CD14-positive monocyte (primary cell): ENCODE measurements around the gene TNNT1. TPM values are rescaled to one million over a fixed set of nuclear protein-coding genes. Genes with fewer than 3 reads are reported as not detected.

Experiments used
- DNase-seq, 3 donors: peaks; one replicate each; pipeline ENCODE4 v3.0.0-alpha.2; 2011 to 2022
- H2AFZ ChIP-seq: 2 replicates; pipeline ENCODE4 v1.6.0; 2012; ENCODE audit warnings: mild to moderate bottlenecking, low read depth, low read length, inconsistent platforms; ENCODE audit not compliant: insufficient read depth, poor library complexity, severe bottlenecking
- H3K27ac ChIP-seq, 2 donors: 1 replicate in 1 of 2; 2 replicates in 1 of 2; pipeline ENCODE4 v1.5.1; 2012 to 2013; ENCODE audit warnings: low read length in 2 of 2, control low read depth in 1 of 2, inconsistent platforms in 1 of 2, low read depth in 1 of 2, mild to moderate bottlenecking in 1 of 2
- H3K27me3 ChIP-seq, 2 donors: one replicate each; pipeline versions ENCODE4 v1.6.0 to v1.6.1; 2011 to 2013; ENCODE audit warnings: low read length in 2 of 2; ENCODE audit not compliant: control insufficient read depth in 2 of 2, insufficient read depth in 2 of 2
- H3K36me3 ChIP-seq, 2 donors: replicated peaks in 1 of 2; 1 replicate in 1 of 2; 2 replicates in 1 of 2; pipeline versions ENCODE4 v1.5.1 to v1.6.1; 2012 to 2013; ENCODE audit warnings: low read length in 2 of 2, control low read depth in 1 of 2, inconsistent platforms in 1 of 2, mild to moderate bottlenecking in 1 of 2; ENCODE audit not compliant: insufficient read depth in 2 of 2, control insufficient read depth in 1 of 2
- H3K4me1 ChIP-seq, 2 donors: 1 replicate in 1 of 2; 2 replicates in 1 of 2; pipeline versions ENCODE4 v1.5.1 to v1.6.1; 2012 to 2013; ENCODE audit warnings: low read length in 2 of 2, control low read depth in 1 of 2, inconsistent platforms in 1 of 2, mild to moderate bottlenecking in 1 of 2, moderate library complexity in 1 of 2; ENCODE audit not compliant: insufficient read depth in 2 of 2, control insufficient read depth in 1 of 2
- H3K4me2 ChIP-seq: replicated peaks from 2 replicates; pipeline ENCODE3; 2012; ENCODE audit warnings: low read length, moderate library complexity, mild to moderate bottlenecking; ENCODE audit not compliant: poor library complexity, severe bottlenecking; ENCODE audit errors: extremely low read depth
- H3K4me3 ChIP-seq, 3 experiments: fragments of 200-600 bp in 1 of 3; sonication (generic) in 1 of 3; replicated peaks in 1 of 3; 1 replicate in 2 of 3; 2 replicates in 1 of 3; pipeline ENCODE4 v1.5.1; 2011 to 2013; ENCODE audit warnings: low read length in 3 of 3, mild to moderate bottlenecking in 3 of 3, control low read depth in 2 of 3, low read depth in 2 of 3, inconsistent platforms in 1 of 3, moderate library complexity in 1 of 3
- H3K79me2 ChIP-seq: 2 replicates; pipeline ENCODE4 v1.6.0; 2012; ENCODE audit warnings: mild to moderate bottlenecking, control low read depth, inconsistent platforms, low read length, moderate library complexity; ENCODE audit not compliant: insufficient read depth
- H3K9ac ChIP-seq: 2 replicates; pipeline ENCODE4 v1.6.0; 2017; ENCODE audit warnings: low read length, mild to moderate bottlenecking; ENCODE audit not compliant: insufficient read depth, poor library complexity, severe bottlenecking
- H3K9me3 ChIP-seq, 2 donors: replicated peaks in 1 of 2; 1 replicate in 1 of 2; 2 replicates in 1 of 2; pipeline versions ENCODE4 v1.5.1 to v1.6.1; 2012 to 2013; ENCODE audit warnings: low read length in 2 of 2, control low read depth in 1 of 2; ENCODE audit not compliant: control insufficient read depth in 1 of 2, insufficient read depth in 1 of 2
- H4K20me1 ChIP-seq: 2 replicates; pipeline ENCODE4 v1.6.0; 2012; ENCODE audit warnings: mild to moderate bottlenecking, low read length, control low read depth, moderate library complexity; ENCODE audit not compliant: insufficient read depth
- H3K27ac Mint-ChIP-seq, 7 donors: one replicate each; pipeline ENCODE4 v1.8.0; 2020; ENCODE audit warnings: mild to moderate bottlenecking in 7 of 7, mixed read lengths in 7 of 7, moderate library complexity in 6 of 7, inconsistent platforms in 2 of 7
- H3K27me3 Mint-ChIP-seq, 3 donors: one replicate each; pipeline ENCODE4 v1.8.0; 2021 to 2022; ENCODE audit warnings: low read depth in 3 of 3, mild to moderate bottlenecking in 3 of 3, mixed read lengths in 3 of 3, moderate library complexity in 3 of 3, inconsistent platforms in 1 of 3
- H3K36me3 Mint-ChIP-seq, 2 donors: one replicate each; pipeline ENCODE4 v1.8.0; 2020; ENCODE audit warnings: mixed read lengths in 2 of 2, inconsistent platforms in 1 of 2, mild to moderate bottlenecking in 1 of 2
- H3K4me1 Mint-ChIP-seq: one replicate; pipeline ENCODE4 v1.8.0; 2020; ENCODE audit warnings: mild to moderate bottlenecking, mixed read lengths
- H3K4me3 Mint-ChIP-seq, 2 donors: one replicate each; pipeline ENCODE4 v1.8.0; 2020; ENCODE audit warnings: mild to moderate bottlenecking in 2 of 2, mixed read lengths in 2 of 2, moderate library complexity in 1 of 2
- H3K9me3 Mint-ChIP-seq, 7 donors: one replicate each; pipeline ENCODE4 v1.8.0; 2020 to 2022; ENCODE audit warnings: mixed read lengths in 7 of 7, mild to moderate bottlenecking in 6 of 7, moderate library complexity in 6 of 7, inconsistent platforms in 2 of 7
- WGBS: methylation state at CpG from one replicate; pipeline ENCODE4 v1.1.5; 2013; ENCODE audit warnings: missing lambda C conversion rate; ENCODE audit not compliant: insufficient coverage; 5-methylcytosine and 5-hydroxymethylcytosine counted together
- intact Hi-C, 2 donors: fragments of 100-400 bp; cut with micrococcal nuclease; formaldehyde crosslinking; loops; one replicate each; pipeline versions ENCODE4 v1.15.0 to v1.15.1; 2023
- polyA plus RNA-seq, 3 donors: library from polyadenylated mRNA; depleted of rRNA in 1 of 3; unstranded in 2 of 3; stranded (reverse) in 1 of 3; fragments of 300-500 nt in 2 of 3; fragments of >200 nt in 1 of 3; fragmentation: Illumina TruSeq in 2 of 3; gene quantifications; 1 replicate in 2 of 3; 2 replicates in 1 of 3; pipeline ENCODE4 v1.2.3, GENCODE V29; 2012 to 2021
- TF ChIP-seq, protein P1 (sequence below): fragments of 200-600 bp; IDR thresholded peaks from one replicate; pipeline ENCODE4 v1.8.0; 2022; ENCODE audit warnings: antibody characterized with exemption, mild to moderate bottlenecking

Gene TNNT1
- polyA plus RNA-seq, 3 donors, result 9.4 to 41.9 (median 9.8) TPM

DNA sequence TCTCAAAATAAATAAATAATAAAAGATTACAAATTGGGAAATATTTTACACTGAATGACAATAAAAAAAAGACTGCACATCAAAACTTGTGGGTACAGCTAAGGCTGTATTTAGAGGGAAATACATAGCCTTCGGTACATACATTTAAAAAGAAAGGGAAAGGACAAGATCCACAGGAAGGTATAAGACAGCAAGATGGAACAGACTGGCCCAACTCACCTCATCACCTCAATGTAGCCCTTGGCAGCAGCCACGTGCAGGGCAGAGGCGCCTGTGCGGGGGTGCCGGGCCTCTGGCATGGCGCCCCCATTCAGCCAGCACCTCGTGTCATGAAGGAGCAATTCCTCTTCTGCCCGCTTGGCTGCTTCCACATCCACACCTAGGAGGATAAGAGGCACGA lies 45.8 kb downstream of the TNNT1 start:
- Mint-ChIP-seq H3K27me3 (peaks cover 0 to 1% (median 0%) of the 10 kb centered on the region in 3 donors), H3K27ac (no peak overlapping the region), H3K9me3 (peaks cover 1 to 10% (median 5%) of the 10 kb centered on the region in 7 donors), H3K36me3 (peaks cover 47 to 75% of the 10 kb centered on the region in 2 donors), H3K4me1 (peaks cover 12% of the 10 kb centered on the region), H3K4me3 (no peak overlapping the region)
- Histone ChIP-seq H4K20me1 (peaks cover 88% of the 10 kb centered on the region), H3K4me3 (no peak overlapping the region), H3K9ac (no peak overlapping the region), H3K79me2 (peaks cover 22% of the 10 kb centered on the region), H3K36me3 (peaks cover 49 to 76% of the 10 kb centered on the region in 2 donors), H3K27me3 (no peaks in the 10 kb centered on the region), H2AFZ (no peak overlapping the region), H3K27ac (no peak overlapping the region), H3K4me1 (peaks cover 8 to 12% of the 10 kb centered on the region in 2 donors), H3K9me3 (peaks cover 0 to 11% of the 10 kb centered on the region in 2 donors), H3K4me2 (no peak overlapping the region)
- TF ChIP-seq, protein P1, sequence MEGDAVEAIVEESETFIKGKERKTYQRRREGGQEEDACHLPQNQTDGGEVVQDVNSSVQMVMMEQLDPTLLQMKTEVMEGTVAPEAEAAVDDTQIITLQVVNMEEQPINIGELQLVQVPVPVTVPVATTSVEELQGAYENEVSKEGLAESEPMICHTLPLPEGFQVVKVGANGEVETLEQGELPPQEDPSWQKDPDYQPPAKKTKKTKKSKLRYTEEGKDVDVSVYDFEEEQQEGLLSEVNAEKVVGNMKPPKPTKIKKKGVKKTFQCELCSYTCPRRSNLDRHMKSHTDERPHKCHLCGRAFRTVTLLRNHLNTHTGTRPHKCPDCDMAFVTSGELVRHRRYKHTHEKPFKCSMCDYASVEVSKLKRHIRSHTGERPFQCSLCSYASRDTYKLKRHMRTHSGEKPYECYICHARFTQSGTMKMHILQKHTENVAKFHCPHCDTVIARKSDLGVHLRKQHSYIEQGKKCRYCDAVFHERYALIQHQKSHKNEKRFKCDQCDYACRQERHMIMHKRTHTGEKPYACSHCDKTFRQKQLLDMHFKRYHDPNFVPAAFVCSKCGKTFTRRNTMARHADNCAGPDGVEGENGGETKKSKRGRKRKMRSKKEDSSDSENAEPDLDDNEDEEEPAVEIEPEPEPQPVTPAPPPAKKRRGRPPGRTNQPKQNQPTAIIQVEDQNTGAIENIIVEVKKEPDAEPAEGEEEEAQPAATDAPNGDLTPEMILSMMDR, result no peak
- no peak for DNase-seq
- intact Hi-C loops, result no loop called here
- WGBS, result 98% methylated on average over 8 of the region's 9 CpGs

DNA sequence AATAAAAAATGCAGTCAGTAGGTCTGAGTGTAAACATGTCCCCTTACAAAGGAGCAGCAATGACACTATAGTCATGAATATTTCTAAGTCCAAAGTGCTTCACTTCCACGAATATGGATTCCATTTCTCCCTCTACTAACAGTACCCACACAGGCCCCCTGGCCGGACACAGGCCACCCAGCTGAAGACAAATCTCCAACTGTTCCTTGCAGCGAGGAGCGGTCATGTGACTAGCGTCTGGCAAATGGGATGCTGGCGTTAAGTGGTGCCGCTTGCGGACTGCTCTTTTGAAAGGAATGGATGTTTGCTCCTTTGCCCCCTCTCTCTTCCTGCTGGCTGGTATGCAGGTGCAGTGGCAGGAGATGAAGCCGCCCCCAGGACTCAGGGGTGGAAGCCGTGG lies 47.7 kb downstream of the TNNT1 start:
- H3K27ac Mint-ChIP-seq, result no peak overlapping the region
- H3K4me3 Mint-ChIP-seq, result no peak overlapping the region
- peaks cover 44 to 80% of the 10 kb centered on the region in 2 donors for H3K36me3 Mint-ChIP-seq
- peaks cover 10 to 17% of the 10 kb centered on the region in 2 donors for H3K4me1 ChIP-seq
- no peak overlapping the region for H3K27ac ChIP-seq
- intact Hi-C loops, result no loop called here
- peaks cover 16% of the 10 kb centered on the region for H3K4me1 Mint-ChIP-seq
- peaks cover 15% of the 10 kb centered on the region for H3K79me2 ChIP-seq
- H3K4me3 ChIP-seq, result no peak overlapping the region
- peaks cover 0 to 11% of the 10 kb centered on the region in 2 donors for H3K9me3 ChIP-seq
- H4K20me1 ChIP-seq, result peaks cover 83% of the 10 kb centered on the region
- 85% methylated on average over 9 of the region's 10 CpGs for WGBS
- TF ChIP-seq, protein P1, result no peak
- no peaks in the 10 kb centered on the region for H3K27me3 ChIP-seq
- H3K27me3 Mint-ChIP-seq, result peaks cover 0 to 2% (median 0%) of the 10 kb centered on the region in 3 donors
- DNase-seq, result no peak
- H3K9ac ChIP-seq, result no peak overlapping the region
- H3K9me3 Mint-ChIP-seq, result peaks cover 1 to 10% (median 5%) of the 10 kb centered on the region in 7 donors
- H2AFZ ChIP-seq, result no peak overlapping the region
- peaks cover 44 to 75% of the 10 kb centered on the region in 2 donors for H3K36me3 ChIP-seq
- H3K4me2 ChIP-seq, result no peak overlapping the region
